Measurements from ENCODE around the gene NUDT4.

The NUDT4 gene

DNA sequence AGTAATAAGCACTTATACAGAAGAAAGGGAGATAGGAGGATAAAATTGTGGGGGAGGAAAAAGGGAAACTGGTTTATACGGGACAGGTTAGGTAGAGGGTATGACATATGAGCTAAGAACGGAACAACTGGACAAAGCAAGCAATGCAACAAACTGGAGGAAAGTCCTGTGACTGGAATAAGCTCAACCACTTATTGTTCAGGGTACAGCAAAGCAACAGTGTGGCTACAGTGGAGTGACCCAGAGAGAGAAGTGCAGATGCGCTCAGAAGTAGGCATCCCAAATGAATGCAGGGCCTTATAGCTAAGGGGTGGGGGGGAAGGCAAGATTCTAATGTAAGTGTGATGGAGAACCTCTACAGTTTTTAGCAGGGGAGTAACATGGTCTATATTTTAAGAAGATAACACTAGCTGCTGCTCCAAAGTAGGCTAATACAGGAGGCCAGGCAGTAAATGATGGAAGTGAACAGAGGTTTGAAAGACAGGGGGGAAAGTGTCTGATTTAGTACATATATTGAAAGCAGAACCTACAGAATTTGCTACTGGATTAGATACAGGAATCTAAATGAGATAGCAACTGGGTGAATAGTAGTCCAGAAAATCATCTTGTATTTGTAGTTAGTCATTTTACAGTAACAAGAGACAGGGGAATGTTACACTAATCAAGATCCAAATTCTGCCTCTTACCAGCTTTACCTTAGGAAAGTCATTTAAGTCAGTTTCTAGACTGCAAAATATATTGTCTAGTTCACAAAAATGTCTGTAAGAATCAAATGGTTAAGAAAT, 60.7 kb downstream of the NUDT4 start:
- DNase-seq (ENCODE audit: low read depth, low spot score), result no peak
- in situ Hi-C loops (cut with HindIII; ENCODE audit: low sequenced_read_pairs), result no loop called here
- TF ChIP-seq, protein P1, sequence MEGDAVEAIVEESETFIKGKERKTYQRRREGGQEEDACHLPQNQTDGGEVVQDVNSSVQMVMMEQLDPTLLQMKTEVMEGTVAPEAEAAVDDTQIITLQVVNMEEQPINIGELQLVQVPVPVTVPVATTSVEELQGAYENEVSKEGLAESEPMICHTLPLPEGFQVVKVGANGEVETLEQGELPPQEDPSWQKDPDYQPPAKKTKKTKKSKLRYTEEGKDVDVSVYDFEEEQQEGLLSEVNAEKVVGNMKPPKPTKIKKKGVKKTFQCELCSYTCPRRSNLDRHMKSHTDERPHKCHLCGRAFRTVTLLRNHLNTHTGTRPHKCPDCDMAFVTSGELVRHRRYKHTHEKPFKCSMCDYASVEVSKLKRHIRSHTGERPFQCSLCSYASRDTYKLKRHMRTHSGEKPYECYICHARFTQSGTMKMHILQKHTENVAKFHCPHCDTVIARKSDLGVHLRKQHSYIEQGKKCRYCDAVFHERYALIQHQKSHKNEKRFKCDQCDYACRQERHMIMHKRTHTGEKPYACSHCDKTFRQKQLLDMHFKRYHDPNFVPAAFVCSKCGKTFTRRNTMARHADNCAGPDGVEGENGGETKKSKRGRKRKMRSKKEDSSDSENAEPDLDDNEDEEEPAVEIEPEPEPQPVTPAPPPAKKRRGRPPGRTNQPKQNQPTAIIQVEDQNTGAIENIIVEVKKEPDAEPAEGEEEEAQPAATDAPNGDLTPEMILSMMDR (IDR thresholded peaks at IDR 0.05; ENCODE audit: low read depth, low read length), result no peak
- H3K4me3 ChIP-seq (ENCODE audit: low read depth, low read length), result no peak overlapping the region

DNA sequence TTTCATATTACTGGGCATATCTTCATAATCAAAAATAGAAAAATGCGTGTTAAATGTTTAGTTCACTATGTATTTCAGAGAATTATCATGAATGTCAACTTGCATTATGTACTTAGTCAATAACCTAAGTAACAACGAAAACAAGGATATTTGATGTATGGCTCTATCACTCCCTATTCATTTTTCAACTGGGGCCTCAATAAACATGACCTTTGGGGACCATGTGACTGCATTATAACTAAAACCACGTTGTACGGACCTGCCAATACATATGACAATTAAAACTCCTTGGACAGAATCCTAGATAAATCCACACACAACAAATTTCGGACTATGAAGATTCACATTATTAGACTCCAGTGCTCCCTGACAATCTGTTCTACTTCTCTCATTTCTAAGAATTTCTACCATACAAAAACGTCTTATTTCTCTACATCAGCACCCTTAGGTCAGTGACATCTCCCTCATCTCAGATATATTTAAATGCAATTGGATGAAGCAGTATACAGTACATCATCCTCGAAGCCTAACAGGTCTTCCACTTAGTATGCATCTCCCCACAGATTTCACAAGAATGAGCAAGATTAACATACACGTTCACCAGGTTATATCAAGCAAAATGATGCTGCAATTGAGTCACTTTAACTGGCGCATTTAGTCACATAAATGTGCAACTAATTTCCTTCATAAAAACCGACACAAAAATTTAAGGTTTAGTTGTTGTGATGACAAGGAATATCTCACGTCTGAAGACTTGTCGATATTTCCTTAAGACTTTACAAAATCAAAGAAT, 62.5 kb downstream of the NUDT4 start:
- in situ Hi-C loops (cut with HindIII; ENCODE audit: low sequenced_read_pairs), result no loop called here
- TF ChIP-seq, protein P1 (IDR thresholded peaks at IDR 0.05; ENCODE audit: low read depth, low read length), result no peak
- no peak for DNase-seq (ENCODE audit: low read depth, low spot score)
- peak overlapping the region; percentile 66 for H3K4me3 ChIP-seq (ENCODE audit: low read depth, low read length)

DNA sequence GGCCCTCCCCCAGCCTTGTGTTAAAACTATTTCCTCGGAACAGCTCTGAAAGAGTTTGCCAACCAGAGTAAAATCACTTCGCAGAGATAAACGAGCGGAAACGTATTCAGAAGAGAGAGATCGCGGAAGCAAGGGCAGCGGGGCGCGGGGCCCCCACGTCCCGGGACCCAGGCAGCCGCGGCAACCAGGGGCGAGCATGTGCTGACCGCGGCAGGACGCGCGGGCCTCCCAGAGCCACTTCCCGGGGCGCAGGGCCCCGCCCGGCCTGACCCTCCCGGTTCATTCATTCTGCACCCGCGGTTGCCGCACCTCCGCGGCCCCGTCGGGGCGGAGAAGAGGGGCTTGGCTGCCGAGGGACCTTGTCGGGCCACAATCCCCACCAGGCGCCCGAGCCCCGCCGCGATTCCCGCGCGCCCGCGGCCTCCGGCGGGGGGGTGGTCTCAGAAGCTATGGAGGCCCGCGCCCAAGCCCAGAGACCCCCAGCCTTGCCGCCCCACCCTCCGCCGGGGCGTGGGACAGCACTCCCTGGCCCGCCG, 63.4 kb downstream of the NUDT4 start:
- in situ Hi-C loops (cut with HindIII; ENCODE audit: low sequenced_read_pairs), result no loop called here
- H3K4me3 ChIP-seq (ENCODE audit: low read depth, low read length), result peak overlapping the region; percentile 66
- TF ChIP-seq, protein P1 (IDR thresholded peaks at IDR 0.05; ENCODE audit: low read depth, low read length), result no peak
- peak; percentile 9 for DNase-seq (ENCODE audit: low read depth, low spot score)

DNA sequence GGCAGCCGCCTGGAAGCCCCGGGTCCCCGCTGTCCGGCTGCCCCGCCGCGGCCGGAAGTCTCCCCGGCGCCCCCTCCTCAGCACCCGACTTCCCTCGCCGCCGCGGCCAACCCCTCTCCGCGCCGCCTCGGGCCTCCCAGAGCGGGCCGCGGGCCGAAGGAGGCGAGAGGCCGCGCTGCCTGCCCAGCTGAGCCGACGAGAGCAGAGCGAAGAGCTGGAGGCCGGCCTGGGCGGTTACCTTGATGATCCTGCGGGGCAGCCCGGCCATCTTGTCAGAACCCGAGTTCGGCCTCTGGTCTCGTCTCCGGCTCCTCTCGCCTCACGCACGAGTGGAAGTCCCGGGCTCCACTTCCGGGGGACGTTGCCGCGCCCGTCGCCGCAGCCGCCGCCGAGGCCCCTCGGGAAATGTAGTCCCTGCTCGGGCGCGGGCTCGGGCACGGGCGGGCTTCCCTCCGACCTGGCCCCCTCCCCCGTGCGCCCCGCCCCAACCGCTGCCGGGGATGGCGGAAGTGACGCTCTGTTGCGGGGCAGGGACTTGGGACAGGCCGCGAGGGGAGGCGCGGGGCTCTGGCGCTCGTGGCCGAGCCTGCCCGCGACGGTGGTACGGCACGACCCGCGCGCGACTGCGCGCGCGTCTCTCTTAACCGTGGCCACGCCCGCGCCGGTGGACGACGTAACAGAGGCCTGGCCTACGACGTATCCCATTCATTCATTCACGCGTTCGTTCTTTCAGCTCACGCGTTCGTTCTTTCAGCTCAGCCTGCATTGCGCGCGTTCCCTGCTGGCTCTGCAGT, 64.1 kb downstream of the NUDT4 start, which contains the start of gene UBE2N:
Gene UBE2N (minus strand): TSS at position 331 of the 794 bp plus-strand sequence. CDS start 63 bp downstream, at position 268.
- TF ChIP-seq, protein P1 (IDR thresholded peaks at IDR 0.05; ENCODE audit: low read depth, low read length), result no peak
- in situ Hi-C loops (cut with HindIII; ENCODE audit: low sequenced_read_pairs), result no loop called here
- peak; percentile 97 for DNase-seq (ENCODE audit: low read depth, low spot score)
- H3K4me3 ChIP-seq (ENCODE audit: low read depth, low read length), result peak within 1 kb of the TSS; percentile 66

DNA sequence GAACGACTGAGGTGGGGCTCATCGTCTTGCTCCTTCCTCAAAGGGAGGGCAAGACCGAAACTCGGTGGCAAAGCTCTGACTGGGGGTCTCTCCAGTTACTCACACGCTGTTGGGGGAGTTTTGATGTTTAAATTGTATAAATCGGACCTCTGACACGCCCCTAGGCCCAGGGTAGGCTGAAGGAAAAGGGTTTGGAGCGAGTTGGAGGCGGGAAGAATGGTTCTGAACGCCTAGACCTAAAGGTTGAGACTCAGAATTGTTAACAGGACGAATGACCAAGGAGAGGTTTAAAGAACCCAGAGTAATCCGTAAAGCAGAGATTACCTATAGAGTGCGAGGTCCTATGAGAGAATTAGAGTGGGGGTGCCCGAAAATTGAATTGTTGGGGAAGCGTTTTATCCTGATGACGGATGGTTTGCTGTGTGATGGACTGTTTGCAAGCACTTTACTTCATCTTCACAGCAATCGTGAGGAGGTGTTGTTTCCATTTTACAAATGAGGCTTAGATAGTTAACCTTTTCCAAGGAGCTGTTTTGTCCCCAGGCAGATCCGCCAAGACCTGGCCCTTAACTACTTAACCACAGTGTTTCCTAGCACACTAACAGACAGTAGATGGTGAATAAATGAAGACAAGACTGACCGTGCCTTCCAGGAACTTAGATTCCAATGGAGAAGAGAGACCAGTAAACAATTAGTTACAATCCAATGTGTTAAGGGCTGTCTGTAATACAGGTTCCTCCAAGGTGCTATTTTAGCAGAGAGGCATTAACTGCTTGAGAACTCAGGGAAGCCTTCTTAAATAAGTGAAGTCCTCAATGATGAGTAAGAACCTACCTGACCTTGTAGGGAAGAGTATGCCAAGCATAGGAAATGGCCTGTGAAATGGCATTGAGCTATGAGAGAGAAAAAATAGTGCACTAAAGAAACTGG, 65.0 kb downstream of the NUDT4 start:
- in situ Hi-C loops (cut with HindIII; ENCODE audit: low sequenced_read_pairs), result no loop called here
- TF ChIP-seq, protein P1 (IDR thresholded peaks at IDR 0.05; ENCODE audit: low read depth, low read length), result no peak
- H3K4me3 ChIP-seq (ENCODE audit: low read depth, low read length), result peak overlapping the region; percentile 66
- DNase-seq (ENCODE audit: low read depth, low spot score), result no peak

Measured in astrocyte of the spinal cord (primary cell).